ENCODE measurements around the gene NRTN.

Gene NRTN

DNA sequence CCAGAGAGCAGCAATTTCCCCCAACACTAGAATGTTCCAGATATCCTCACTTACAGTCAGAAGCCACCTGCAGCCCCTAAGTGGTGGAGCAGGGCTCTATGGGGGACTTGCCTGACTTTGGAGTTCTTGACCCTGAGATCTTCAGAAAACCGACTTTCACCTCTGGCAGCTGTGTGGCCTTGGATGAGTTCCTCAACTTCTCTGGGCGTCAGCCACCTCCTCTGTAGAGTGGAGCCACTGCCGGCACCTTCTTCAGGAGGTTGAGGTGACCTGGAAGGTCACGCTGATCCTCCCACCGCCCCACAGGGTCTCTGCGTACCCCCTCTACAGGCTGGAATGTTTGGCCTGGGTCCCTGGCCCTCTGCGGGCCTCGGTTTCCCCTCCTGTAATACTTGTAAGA, 72.6 kb downstream of the NRTN start:
- POLR2A ChIA-PET, result no interaction called here

DNA sequence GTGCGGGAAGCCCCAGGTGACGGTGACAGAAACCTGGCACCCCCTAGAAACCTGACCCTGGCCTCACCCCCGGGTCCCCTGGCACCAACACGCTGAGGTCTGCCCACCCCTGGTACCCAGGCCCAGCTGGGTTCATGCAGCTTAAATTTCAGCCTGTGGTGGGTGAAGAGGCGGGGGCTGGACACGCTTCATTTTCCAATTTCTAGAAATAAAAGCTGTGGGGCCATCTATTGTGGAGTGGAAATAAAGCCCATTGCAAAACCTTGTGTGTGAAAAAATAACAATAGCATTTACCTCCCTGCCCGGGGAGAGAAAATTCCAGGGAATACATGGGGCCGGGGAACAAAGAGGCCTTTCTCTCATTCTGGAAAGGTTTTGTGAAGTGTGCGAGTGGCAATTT, 73.0 kb downstream of the NRTN start:
- no peak for DNase-seq (ENCODE audit: extremely low spot score)
- no peak for TF ChIP-seq CTCF (IDR thresholded peaks at IDR 0.05; ENCODE audit: control extremely low read depth, extremely low read depth, low read depth, missing control alignments)
- POLR2A ChIA-PET, result no interaction called here
- CTCF ChIA-PET, result interaction anchor here (0.8 to 0.9 kb wide), 2 partner anchors 69 to 90 kb away, joined by 3 read pairs; no protein-coding TSS in a partner anchor

More for the DNA sequence above, 72.6 kb downstream of the NRTN start:
- DNase-seq (ENCODE audit: extremely low spot score), result no peak
- no peak for TF ChIP-seq CTCF (IDR thresholded peaks at IDR 0.05; ENCODE audit: control extremely low read depth, extremely low read depth, low read depth, missing control alignments)
- CTCF ChIA-PET, result interaction anchor here (0.8 to 0.9 kb wide), 2 partner anchors 68 to 90 kb away, joined by 3 read pairs; no protein-coding TSS in a partner anchor

Measured in GM10248 (cell line).